Epidermal melanocyte (primary cell): Measurements from ENCODE around the gene SLITRK5.

ENCODE experiments used
- DNase-seq: peaks from one replicate; pipeline ENCODE4 v3.0.0; 2011; ENCODE audit warnings: low spot score; ENCODE audit not compliant: insufficient read length

Gene SLITRK5

DNA sequence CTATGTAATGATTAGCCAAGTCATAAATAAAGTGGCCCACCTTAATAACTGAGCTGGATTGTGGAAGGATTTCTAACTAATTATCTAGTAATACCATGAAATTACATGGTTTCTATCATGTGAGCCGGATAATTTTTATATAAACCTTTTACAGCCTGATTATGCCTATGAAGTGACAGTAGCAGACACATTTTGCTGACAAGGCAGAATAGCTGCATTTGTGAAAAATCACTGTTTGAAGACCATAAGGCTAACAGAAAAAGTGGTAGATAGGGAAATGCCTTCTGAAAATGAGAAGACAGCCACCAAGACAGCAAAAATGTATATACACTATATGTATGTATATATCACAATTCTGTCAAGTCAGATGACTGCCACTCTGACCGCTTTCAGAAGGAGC is 27.1 kb downstream of the SLITRK5 start:
- DNase-seq, result no peak

DNA sequence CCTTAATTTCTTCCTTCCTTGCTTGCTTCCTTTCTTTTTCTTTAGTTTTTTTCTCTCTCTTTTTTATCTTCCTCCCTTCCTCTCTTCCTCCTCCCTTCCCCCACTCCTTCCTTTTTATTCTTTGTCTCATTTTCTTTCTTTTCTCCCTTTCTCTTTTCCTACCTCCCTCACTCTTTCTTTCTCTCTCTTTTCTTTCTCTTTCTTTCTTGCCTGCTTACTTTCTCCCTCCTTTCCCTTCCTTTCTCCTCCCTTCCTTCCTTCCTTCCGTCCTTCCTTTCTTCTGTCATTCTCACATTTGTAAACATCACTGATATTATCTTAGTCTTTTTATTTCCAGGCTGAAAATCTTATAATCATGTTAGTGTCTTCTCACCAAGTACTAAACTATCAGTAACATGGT is 38.8 kb downstream of the SLITRK5 start:
- DNase-seq, result no peak

DNA sequence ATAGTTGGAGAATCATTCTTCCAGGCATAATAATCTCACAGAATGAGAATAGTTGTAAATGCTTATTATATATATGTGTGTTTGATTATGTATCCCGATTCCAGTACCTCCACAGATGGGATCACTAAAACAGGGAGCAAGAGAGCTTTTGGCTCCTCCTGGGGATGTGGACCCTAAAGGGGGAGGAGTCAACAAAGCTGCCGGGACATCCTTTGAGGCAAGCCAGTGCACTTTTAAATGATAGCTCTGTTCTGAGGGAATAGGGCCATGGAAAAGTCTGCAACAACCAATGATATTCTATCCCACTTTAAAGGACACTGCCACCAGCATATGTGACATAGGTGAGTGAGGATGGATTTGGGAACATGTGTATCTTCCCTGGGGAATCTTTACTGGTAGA is 40.8 kb downstream of the SLITRK5 start:
- DNase-seq, result no peak
